Measurements from ENCODE around the gene ASPN.

GRCh38 chr9:92510747-92511146 is 28.4 kb upstream of the ASPN start:
- TF ChIP-seq CTCF (conservative IDR thresholded peaks at IDR 0.05; ENCODE audit: low read depth, low read length) (no peak), EZH2 (IDR thresholded peaks at IDR 0.05; ENCODE audit: borderline replicate concordance, low read depth, low read length, poor library complexity, severe bottlenecking) (no peak)

Measured in A673 (cell line).